ENCODE measurements around the gene MED16. TPM values are rescaled to one million over a fixed set of nuclear protein-coding genes. Genes with fewer than 3 reads are reported as not detected.
A peak's percentile ranks its signal among the peaks of the same experiment; 100 is the strongest.
"Not testable (repeated sequence)": the region's sequence is repeated elsewhere in the genome, so short reads cannot be mapped to it uniquely, and the experiment has no call there.

Gene MED16
- total RNA-seq, 2 experiments from 2014 or later: 47.7 to 70.6 TPM

DNA sequence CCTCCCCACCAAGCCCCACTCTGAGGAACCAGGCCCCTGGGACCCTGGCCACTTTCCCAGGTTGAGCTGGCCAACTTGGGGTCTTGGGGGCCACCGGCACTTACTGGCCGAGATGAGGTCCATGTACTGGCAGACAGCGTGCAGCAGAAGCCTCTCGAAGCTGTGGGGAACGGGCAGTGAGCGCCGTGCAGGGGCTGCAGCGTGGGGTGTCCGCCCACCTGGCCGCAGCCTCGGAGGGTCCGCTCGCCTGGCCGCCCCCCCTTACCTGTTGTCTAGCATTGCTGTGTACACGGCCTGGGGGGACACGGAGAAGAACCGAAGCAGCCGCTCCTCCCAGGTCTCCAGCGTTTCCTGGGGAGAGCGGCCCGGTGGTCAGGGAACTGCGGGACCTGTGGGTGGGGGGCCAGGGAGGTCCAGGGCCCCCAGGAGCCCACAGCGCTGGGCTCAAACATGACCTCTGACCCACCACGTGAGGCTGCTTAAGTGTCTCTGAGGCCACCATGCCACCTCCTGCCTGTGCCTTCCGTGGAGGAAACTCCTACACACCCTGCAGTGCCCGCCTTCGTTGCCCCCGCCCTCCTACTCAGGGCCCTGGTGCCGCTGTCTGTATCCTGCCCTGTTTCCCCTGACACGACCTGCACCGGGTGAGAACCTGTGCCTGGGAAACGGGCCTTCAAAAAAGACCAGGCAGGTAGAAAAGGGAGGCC is 6.5 kb upstream of the MED16 start:
- no peaks in the 10 kb centered on the region for H3K27me3 Mint-ChIP-seq
- H3K27ac Mint-ChIP-seq: no peak overlapping the region
- no peaks in the 10 kb centered on the region for H3K9me3 Mint-ChIP-seq (ENCODE audit: low read depth)

DNA sequence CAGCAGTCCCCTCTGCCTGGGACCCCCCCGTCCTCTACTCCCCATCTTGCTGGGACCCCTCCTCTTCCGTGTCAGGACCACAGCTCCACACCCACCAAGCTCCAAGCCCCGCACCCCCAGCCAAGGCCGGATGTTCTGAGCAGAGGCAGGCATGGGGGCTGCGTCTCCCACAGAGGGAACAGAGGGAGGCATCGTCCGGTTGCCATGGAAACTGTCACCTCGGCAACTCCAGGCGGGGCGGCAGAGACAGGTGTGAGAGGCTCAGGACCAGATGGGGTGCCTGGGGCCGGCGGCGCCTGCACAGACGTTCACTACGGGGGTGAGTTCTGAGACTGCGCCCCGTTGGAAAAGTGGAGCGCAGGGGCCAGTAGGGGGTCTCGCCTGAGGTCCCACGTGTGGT is 5.7 kb upstream of the MED16 start:
- CTCF ChIA-PET: no interaction called here
- H3K27ac Mint-ChIP-seq: peak overlapping the region; percentile 42

More for the DNA sequence above, 6.5 kb upstream of the MED16 start:
- no peak overlapping the region for H3K4me3 Mint-ChIP-seq
- peaks cover 8% of the 10 kb centered on the region for H3K36me3 Mint-ChIP-seq
- peaks cover 3% of the 10 kb centered on the region for H3K4me1 Mint-ChIP-seq
- ATAC-seq: no peak
- DNase-seq: no peak
- CTCF ChIA-PET: no interaction called here

DNA sequence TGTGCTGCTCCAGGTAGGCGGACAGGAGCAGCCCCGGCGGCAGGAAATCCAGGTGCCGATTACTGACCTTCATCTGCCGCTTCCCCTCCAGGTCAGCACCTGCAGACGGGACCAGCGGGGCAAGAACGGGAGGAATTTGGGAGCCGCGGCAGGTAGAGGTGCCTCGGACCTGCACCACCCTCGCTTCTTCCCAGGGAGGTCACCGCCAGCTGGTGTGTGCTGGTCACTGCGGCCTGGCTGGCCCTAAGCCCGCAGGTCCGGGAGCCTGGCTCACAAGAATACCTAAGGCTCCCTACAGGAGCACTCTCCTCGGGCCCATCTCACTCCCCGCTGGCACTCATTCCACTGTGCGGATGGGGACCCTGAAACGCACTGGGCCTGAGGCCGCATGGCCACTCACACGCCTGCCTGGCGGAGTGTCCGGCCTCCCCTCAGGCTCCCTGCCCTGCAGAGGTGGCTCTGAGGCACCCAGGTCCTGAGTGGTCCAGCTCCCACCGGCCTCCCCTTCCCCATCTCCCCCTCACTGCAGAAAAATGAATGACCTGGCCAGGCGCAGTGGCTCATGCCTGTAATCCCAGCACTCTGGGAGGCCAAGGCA is 4.6 kb upstream of the MED16 start:
- CTCF ChIA-PET: interaction anchor here (1.6 to 2.0 kb wide), 3 partner anchors 10 to 34 kb away, joined by 4 to 6 read pairs (median 5); no protein-coding TSS in a partner anchor
- H3K27ac Mint-ChIP-seq: no peak overlapping the region
- H3K27me3 Mint-ChIP-seq: no peaks in the 10 kb centered on the region
- H3K36me3 Mint-ChIP-seq: peaks cover 8% of the 10 kb centered on the region
- H3K9me3 Mint-ChIP-seq (ENCODE audit: low read depth): no peaks in the 10 kb centered on the region
- no peak overlapping the region for H3K4me3 Mint-ChIP-seq
- ATAC-seq (no peak), DNase-seq (no peak)
- peaks cover 7% of the 10 kb centered on the region for H3K4me1 Mint-ChIP-seq

More for the DNA sequence above, 5.7 kb upstream of the MED16 start:
- DNase-seq (no peak), ATAC-seq (no peak)
- H3K9me3 Mint-ChIP-seq (ENCODE audit: low read depth): no peaks in the 10 kb centered on the region
- no peaks in the 10 kb centered on the region for H3K27me3 Mint-ChIP-seq
- peaks cover 8% of the 10 kb centered on the region for H3K36me3 Mint-ChIP-seq
- peaks cover 3% of the 10 kb centered on the region for H3K4me1 Mint-ChIP-seq
- no peak overlapping the region for H3K4me3 Mint-ChIP-seq

DNA sequence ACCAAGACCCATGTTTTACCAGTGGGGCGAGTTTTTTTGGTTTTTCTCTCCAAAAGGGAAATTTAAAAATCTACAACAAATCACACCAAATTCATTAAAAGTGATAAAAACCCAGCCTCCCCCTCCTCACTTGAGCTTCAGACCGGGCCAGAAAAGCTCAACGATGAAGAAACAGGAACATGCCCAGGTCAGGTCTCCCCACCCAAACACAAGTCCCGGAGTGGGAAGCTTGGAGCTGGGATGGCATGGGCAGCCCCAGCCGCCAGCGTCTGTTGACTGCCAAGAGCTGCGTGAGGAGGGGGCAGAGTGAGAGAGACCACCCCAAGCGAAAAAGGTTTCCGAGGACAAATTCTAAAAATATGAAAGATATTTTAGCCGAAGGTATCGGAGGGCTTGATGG is 4.0 kb upstream of the MED16 start:
- ATAC-seq (no peak), DNase-seq (no peak)
- no peaks in the 10 kb centered on the region for H3K27me3 Mint-ChIP-seq
- peaks cover 10% of the 10 kb centered on the region for H3K4me1 Mint-ChIP-seq
- H3K27ac Mint-ChIP-seq: no peak overlapping the region
- H3K36me3 Mint-ChIP-seq: peaks cover 8% of the 10 kb centered on the region
- no peaks in the 10 kb centered on the region for H3K9me3 Mint-ChIP-seq (ENCODE audit: low read depth)
- CTCF ChIA-PET: interaction anchor here (1.6 to 2.0 kb wide), 3 partner anchors 10 to 33 kb away, joined by 4 to 6 read pairs (median 5); no protein-coding TSS in a partner anchor
- H3K4me3 Mint-ChIP-seq: no peak overlapping the region

DNA sequence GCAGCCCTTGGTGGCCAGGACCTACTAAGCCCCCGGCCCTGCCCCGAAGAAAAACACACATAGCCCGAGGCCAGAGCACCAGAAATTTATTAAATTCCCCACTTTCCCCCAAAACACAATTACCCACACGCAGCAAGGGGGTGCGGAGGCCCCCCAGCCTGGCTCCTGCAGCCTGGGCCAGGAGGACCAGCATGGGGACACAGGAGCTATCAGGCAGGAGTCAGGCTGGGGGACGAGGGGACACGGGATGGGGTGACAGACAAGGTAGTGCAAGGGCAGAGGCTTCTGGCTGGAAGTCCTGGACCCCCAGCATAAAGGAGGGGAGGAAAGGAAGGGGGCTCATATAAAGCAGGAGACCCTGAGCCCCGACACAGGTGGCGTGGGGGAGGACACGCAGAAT is 3.4 kb upstream of the MED16 start:
- Mint-ChIP-seq H3K9me3 (ENCODE audit: low read depth) (no peaks in the 10 kb centered on the region), H3K27me3 (no peaks in the 10 kb centered on the region), H3K27ac (no peak overlapping the region), H3K4me3 (no peak overlapping the region), H3K36me3 (peaks cover 7% of the 10 kb centered on the region), H3K4me1 (peaks cover 10% of the 10 kb centered on the region)
- DNase-seq: no peak
- no peak for ATAC-seq
- CTCF ChIA-PET: interaction anchor here (1.6 to 2.0 kb wide), 3 partner anchors 11 to 33 kb away, joined by 4 to 6 read pairs (median 5); no protein-coding TSS in a partner anchor

DNA sequence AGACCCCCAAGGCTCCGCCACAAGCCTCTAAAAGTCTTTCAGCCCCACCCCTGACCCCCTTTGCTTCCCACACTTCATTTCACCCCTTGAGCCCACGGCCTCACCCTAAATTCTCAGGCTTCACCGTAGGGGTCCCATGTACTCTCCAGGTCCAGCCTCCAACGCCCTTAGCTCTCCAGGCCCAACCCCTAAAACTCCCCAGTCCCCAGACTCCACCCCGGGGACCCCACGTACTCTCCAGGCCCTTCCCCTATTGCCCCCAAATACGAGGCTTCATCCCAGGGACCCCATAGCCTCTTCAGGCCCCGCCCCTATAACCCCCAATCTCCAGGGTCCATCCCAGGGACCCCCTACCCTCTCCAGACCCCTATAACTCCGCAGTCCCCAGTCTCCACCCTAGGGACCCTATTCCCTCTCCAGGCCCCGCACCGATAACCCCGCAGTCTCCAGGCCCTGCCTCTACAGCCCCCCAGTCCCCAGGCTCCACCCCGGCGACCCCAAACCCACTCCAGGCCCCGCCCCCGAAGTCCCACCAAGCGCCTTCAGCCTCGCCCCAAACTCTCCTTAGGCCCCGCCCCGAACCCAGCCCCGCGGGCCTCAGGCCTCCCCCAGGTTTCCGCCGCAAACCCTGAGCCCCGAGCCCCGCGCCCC is 619 bp downstream of the MED16 start:
- CTCF ChIA-PET: interaction anchor here (0.6 to 2.1 kb wide), 10 partner anchors 12 to 109 kb away, joined by 3 to 24 read pairs (median 4); no protein-coding TSS in a partner anchor
- H3K4me1 Mint-ChIP-seq: peaks cover 23% of the 10 kb centered on the region
- DNase-seq: no peak
- H3K27me3 Mint-ChIP-seq: no peaks in the 10 kb centered on the region
- H3K9me3 Mint-ChIP-seq (ENCODE audit: low read depth): no peaks in the 10 kb centered on the region
- peaks cover 11% of the 10 kb centered on the region for H3K36me3 Mint-ChIP-seq
- peak overlapping the region; percentile 82 for H3K27ac Mint-ChIP-seq
- H3K4me3 Mint-ChIP-seq: peak overlapping the region; percentile 75
- ATAC-seq: no peak

DNA sequence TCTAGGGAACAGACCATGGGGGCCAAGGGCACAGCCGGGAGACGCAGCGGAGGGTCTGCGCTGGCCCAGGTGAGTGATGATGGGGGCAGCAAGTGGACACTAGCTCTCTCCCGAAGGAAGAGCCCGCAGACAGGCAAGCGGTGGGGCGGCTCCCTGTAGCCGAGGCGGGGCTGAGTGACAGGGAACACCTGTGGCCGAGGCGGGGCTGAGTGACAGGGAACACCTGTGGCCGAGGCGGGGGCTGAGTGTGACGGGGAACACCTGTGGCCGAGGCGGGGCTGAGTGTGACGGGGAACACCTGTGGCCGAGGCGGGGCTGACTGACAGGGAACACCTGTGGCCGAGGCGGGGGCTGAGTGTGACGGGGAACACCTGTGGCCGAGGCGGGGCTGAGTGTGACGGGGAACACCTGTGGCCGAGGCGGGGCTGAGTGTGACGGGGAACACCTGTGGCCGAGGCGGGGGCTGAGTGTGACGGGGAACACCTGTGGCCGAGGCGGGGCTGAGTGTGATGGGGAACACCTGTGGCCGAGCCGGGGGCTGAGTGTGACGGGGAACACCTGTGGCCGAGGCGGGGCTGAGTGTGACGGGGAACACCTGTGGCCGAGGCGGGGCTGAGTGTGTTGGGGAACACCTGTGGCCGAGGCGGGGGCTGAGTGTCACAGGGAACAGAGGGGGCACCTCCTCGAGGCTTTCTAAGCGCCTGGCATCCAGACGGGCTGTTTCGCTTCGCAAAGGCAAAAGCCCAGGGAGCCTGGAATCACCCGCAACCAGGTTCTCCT is 1.4 kb downstream of the MED16 start:
- Mint-ChIP-seq H3K4me1 (peaks cover 26% of the 10 kb centered on the region), H3K4me3 (peak overlapping the region; percentile 75), H3K27ac (peak overlapping the region; percentile 15)
- CTCF ChIA-PET: interaction anchor here (2.0 to 2.1 kb wide), 2 partner anchors 17 to 28 kb away, joined by 11 to 24 read pairs; no protein-coding TSS in a partner anchor
- not testable (repeated sequence) for H3K9me3 Mint-ChIP-seq (ENCODE audit: low read depth); H3K27me3 Mint-ChIP-seq; ATAC-seq; H3K36me3 Mint-ChIP-seq; DNase-seq

DNA sequence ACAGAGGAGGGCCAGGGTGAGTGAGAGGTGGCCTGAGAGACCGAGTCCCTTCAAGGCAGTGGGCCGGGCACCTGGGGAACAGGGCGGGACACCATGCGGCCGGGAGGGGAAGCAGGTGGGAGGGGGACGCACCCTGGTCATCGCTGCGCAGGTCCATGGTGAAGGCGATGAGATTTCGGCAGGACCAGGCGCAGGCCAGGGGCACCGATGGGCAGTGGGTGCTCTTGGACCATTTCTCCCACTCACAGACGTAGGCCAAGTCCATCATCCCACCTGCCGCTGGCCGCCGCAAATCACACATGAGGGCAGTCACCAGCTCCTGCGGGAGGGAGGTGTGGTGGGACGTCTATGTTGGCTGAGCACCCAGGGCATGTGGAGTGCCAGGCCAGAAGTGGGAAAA is 2.2 kb downstream of the MED16 start:
- no peak for DNase-seq
- H3K27ac Mint-ChIP-seq: peak overlapping the region; percentile 15
- peak overlapping the region; percentile 42 for H3K4me3 Mint-ChIP-seq
- peaks cover 7% of the 10 kb centered on the region for H3K36me3 Mint-ChIP-seq
- CTCF ChIA-PET: no interaction called here
- H3K4me1 Mint-ChIP-seq: peaks cover 28% of the 10 kb centered on the region
- ATAC-seq: no peak
- H3K9me3 Mint-ChIP-seq (ENCODE audit: low read depth): no peaks in the 10 kb centered on the region
- H3K27me3 Mint-ChIP-seq: no peaks in the 10 kb centered on the region

DNA sequence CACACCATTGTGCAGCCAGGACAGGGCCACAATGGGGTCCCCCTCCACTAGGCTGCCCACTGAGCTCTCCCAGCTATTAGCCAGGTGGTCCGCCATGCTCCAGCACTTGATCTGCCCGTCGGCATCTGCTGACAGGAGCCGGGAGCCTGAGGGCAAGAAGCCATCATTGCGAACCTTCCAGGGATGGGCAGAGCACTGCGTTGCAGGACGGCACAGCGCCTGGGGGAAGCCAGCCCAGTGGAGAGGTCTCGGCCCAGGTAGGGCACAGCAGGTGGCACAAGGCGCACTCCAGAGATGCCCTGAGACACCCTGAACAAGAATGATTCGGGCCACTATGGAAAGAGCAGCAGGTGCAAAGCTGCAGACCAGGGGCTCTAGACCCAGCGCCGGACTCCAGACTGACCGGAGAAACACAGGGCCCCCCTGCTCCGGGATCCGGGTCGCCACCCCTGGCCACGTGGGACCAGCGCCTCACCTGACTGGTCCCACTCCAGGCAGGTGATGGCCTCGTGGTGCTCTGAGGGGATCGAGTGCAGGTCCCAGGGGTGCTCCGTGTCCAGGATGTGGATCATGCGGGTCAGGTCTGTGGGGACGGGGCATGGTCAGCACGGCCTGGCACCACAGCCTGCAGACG is 3.2 kb downstream of the MED16 start:
- no peak overlapping the region for H3K4me3 Mint-ChIP-seq
- peaks cover 7% of the 10 kb centered on the region for H3K36me3 Mint-ChIP-seq
- no peak for DNase-seq
- H3K27ac Mint-ChIP-seq: peak overlapping the region; percentile 88
- H3K27me3 Mint-ChIP-seq: no peaks in the 10 kb centered on the region
- CTCF ChIA-PET: no interaction called here
- H3K4me1 Mint-ChIP-seq: peaks cover 28% of the 10 kb centered on the region
- ATAC-seq: no peak
- no peaks in the 10 kb centered on the region for H3K9me3 Mint-ChIP-seq (ENCODE audit: low read depth)

DNA sequence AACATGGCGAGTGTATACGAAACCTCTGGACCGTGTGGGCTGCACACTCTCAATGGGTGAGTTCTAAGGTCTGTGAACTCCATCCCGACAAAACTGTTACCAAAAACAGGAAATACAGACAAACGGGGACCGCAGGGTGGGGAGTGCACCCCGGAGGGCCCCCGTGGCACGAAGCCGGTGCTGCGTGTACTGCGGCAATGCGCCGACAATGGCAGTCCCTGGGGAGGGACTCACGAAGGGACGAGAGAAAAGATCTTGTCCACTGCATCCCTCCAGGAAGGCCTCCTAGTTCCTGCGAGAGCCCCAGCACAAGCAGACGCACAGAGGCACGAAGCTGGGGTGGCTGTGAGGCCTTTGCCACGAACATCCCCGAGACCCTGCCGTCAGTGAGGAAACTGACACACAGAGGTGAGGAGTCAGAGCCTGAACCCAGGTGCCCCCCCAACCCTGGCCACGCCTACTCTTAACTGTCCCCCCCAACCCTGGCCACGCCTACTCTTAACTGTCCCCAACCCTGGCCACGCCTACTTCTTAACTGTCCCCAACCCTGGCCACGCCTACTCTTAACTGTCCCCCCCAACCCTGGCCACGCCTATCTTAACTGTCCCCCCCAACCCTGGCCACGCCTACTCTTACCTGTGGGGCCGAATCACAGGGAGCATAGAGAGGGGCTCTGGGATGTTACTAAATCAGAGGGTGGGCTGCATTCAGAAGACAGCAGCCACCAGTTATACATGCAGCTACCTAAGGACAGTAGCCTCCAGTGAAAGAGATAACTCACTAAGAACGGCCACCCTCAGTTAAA is 4.2 kb downstream of the MED16 start:
- Mint-ChIP-seq H3K27me3 (no peaks in the 10 kb centered on the region), H3K4me1 (peaks cover 28% of the 10 kb centered on the region), H3K4me3 (peak overlapping the region; percentile 47), H3K36me3 (peaks cover 7% of the 10 kb centered on the region), H3K9me3 (ENCODE audit: low read depth) (no peaks in the 10 kb centered on the region), H3K27ac (peak overlapping the region; percentile 88)
- CTCF ChIA-PET: interaction anchor here (0.9 to 1.0 kb wide), 2 partner anchors 17 to 25 kb away, joined by 3 to 4 read pairs; no protein-coding TSS in a partner anchor
- DNase-seq (peak; percentile 83), ATAC-seq (peak; percentile 50)

DNA sequence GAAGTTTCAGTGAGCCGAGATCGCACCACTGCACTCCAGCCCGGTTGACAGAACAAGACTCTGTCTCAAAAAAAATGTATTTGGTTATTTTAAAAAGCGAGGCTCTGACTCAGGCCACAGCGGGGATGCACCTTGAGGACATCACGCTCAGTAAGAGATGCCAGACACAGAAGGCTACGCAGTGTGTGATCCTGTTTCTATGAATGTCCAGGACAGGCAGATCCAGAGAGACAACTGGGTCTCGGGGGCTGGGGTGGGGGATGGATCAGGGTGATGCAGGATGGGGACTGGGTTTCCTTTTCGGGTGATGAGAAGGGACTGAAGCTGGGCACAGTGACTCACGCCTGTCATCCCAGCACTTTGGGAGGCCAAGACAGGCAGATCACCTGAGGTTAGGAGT is 5.4 kb downstream of the MED16 start:
- peaks cover 24% of the 10 kb centered on the region for H3K4me1 Mint-ChIP-seq
- CTCF ChIA-PET: no interaction called here
- no peak for ATAC-seq
- peak overlapping the region; percentile 88 for H3K27ac Mint-ChIP-seq
- H3K36me3 Mint-ChIP-seq: peaks cover 7% of the 10 kb centered on the region
- no peak for DNase-seq
- no peak overlapping the region for H3K4me3 Mint-ChIP-seq
- H3K27me3 Mint-ChIP-seq: no peaks in the 10 kb centered on the region
- H3K9me3 Mint-ChIP-seq (ENCODE audit: low read depth): no peaks in the 10 kb centered on the region

DNA sequence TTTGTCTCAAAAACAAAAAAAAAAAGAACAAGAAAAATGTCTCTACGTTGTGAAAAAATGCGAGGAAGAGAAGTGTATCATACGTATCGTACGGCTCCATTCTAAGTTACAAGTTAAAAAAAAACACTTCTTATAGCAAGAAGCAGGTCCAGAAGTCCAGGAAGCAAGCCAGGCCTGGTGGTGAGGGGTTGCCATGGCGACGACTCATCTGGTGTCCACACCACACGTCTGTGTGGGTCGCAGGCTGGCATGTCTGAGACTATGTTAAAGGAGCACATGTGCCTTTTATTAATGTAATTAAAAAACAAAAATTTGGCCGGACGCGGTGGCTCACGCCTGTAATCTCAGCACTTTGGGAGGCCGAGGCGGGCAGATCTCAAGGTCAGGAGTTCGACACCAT is 5.9 kb downstream of the MED16 start:
- H3K27me3 Mint-ChIP-seq: no peaks in the 10 kb centered on the region
- ATAC-seq (no peak), DNase-seq (no peak)
- CTCF ChIA-PET: no interaction called here
- H3K9me3 Mint-ChIP-seq (ENCODE audit: low read depth): no peaks in the 10 kb centered on the region
- H3K36me3 Mint-ChIP-seq: peaks cover 8% of the 10 kb centered on the region
- peaks cover 23% of the 10 kb centered on the region for H3K4me1 Mint-ChIP-seq
- H3K4me3 Mint-ChIP-seq: no peak overlapping the region
- peak overlapping the region; percentile 88 for H3K27ac Mint-ChIP-seq

Measured in activated CD8-positive, alpha-beta memory T cell treated with anti-CD3 and anti-CD28 coated beads, Interleukin-2, amount 10 ng/mL, durations not matched to agents 7 days and 5 days (primary cell).